HG02623 (cell line): ENCODE measurements around the gene HOXC12.

Source experiments
- ATAC-seq: cut with Tn5 transposase; IDR thresholded peaks from one replicate; pipeline ENCODE4 v1.9.1; 2021; ENCODE audit warnings: moderate library complexity; ENCODE audit not compliant: unreplicated experiment

HOXC12 gene

GRCh38 chr12:53955776-53956250 lies 1.1 kb downstream of the HOXC12 start:
- no peak for ATAC-seq

- ATAC-seq = no peak
Measured at GRCh38 chr12:53956251-53956887, 1.7 kb downstream of the HOXC12 start.

- no peak for ATAC-seq
Measured at GRCh38 chr12:53956914-53957536, 2.3 kb downstream of the HOXC12 start.

GRCh38 chr12:53958128-53958527 lies 3.4 kb downstream of the HOXC12 start:
- no peak for ATAC-seq

- ATAC-seq = no peak
Measured at GRCh38 chr12:53959314-53959713, 4.6 kb downstream of the HOXC12 start.

GRCh38 chr12:53960187-53961024 lies 5.7 kb downstream of the HOXC12 start:
- no peak for ATAC-seq

GRCh38 chr12:53961025-53961761 lies 6.5 kb downstream of the HOXC12 start:
- no peak for ATAC-seq

- no peak for ATAC-seq
Measured at GRCh38 chr12:53963005-53963404, 8.3 kb downstream of the HOXC12 start.

- no peak for ATAC-seq
Measured at GRCh38 chr12:53963434-53964314, 9.0 kb downstream of the HOXC12 start.

GRCh38 chr12:53964315-53964713 lies 9.6 kb downstream of the HOXC12 start:
- no peak for ATAC-seq

- no peak for ATAC-seq
Measured at GRCh38 chr12:53965281-53966084, 10.8 kb downstream of the HOXC12 start.

- no peak for ATAC-seq
Measured at GRCh38 chr12:53966085-53966384, 11.3 kb downstream of the HOXC12 start.

GRCh38 chr12:53966385-53967133 lies 11.9 kb downstream of the HOXC12 start:
- no peak for ATAC-seq

- no peak for ATAC-seq
Measured at GRCh38 chr12:53967421-53967925, 12.8 kb downstream of the HOXC12 start.

GRCh38 chr12:53968214-53969127 lies 13.8 kb downstream of the HOXC12 start:
- no peak for ATAC-seq

GRCh38 chr12:53969588-53970259 lies 15.0 kb downstream of the HOXC12 start:
- no peak for ATAC-seq

- no peak for ATAC-seq
Measured at GRCh38 chr12:53970451-53970850, 15.7 kb downstream of the HOXC12 start.
